Fibroblast of lung (primary cell): Measurements from ENCODE around the gene NUP210.

ENCODE experiments used
- EZH2 ChIP-seq: IDR thresholded peaks from 2 replicates; pipeline ENCODE4 v1.5.1; 2012; ENCODE audit warnings: low read length, control low read depth, mild to moderate bottlenecking; ENCODE audit errors: missing control alignments
- TF ChIP-seq, protein P1 (sequence below), 2 donors: IDR thresholded peaks in 1 of 2; conservative IDR thresholded peaks in 1 of 2; 1 replicate in 1 of 2; 2 replicates in 1 of 2; pipeline ENCODE4 v1.5.1; 2011 to 2012; ENCODE audit warnings: low read length in 2 of 2, control low read depth in 1 of 2, inconsistent platforms in 1 of 2, low read depth in 1 of 2, mild to moderate bottlenecking in 1 of 2

DNA sequence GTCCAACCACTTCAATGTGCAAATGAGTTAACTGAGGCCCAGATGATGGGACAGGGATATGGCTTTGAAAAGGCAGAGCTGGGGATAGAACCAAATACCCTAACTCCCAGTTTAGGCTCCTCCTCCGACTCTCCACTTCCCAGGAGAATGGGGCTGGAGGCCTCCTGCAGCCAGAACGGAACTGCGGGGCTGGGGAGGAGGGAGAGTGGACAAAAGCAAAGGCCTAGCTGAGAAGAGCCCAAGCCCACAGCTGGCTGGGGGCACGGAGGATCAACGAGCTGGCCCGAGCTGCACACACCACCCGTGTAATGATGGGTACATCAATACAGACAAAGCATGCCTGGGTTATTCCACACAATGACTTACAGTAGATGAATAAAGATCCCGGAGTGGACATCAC, 74.8 kb downstream of the NUP210 start:
- TF ChIP-seq, protein P1, sequence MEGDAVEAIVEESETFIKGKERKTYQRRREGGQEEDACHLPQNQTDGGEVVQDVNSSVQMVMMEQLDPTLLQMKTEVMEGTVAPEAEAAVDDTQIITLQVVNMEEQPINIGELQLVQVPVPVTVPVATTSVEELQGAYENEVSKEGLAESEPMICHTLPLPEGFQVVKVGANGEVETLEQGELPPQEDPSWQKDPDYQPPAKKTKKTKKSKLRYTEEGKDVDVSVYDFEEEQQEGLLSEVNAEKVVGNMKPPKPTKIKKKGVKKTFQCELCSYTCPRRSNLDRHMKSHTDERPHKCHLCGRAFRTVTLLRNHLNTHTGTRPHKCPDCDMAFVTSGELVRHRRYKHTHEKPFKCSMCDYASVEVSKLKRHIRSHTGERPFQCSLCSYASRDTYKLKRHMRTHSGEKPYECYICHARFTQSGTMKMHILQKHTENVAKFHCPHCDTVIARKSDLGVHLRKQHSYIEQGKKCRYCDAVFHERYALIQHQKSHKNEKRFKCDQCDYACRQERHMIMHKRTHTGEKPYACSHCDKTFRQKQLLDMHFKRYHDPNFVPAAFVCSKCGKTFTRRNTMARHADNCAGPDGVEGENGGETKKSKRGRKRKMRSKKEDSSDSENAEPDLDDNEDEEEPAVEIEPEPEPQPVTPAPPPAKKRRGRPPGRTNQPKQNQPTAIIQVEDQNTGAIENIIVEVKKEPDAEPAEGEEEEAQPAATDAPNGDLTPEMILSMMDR (conservative IDR thresholded peaks at IDR 0.05 in 1 of 2, IDR thresholded peaks at IDR 0.05 in 1 of 2; ENCODE audit: low read depth in 1 of 2, low read length in 2 of 2) = no peak
- TF ChIP-seq EZH2 = no peak
